SW480 (cell line): ENCODE results near the gene ZNF584.

Experiments
- DNase-seq: peaks from one replicate; pipeline ENCODE4 v3.0.0-alpha.2; 2016; ENCODE audit warnings: low spot score

ZNF584 gene

DNA sequence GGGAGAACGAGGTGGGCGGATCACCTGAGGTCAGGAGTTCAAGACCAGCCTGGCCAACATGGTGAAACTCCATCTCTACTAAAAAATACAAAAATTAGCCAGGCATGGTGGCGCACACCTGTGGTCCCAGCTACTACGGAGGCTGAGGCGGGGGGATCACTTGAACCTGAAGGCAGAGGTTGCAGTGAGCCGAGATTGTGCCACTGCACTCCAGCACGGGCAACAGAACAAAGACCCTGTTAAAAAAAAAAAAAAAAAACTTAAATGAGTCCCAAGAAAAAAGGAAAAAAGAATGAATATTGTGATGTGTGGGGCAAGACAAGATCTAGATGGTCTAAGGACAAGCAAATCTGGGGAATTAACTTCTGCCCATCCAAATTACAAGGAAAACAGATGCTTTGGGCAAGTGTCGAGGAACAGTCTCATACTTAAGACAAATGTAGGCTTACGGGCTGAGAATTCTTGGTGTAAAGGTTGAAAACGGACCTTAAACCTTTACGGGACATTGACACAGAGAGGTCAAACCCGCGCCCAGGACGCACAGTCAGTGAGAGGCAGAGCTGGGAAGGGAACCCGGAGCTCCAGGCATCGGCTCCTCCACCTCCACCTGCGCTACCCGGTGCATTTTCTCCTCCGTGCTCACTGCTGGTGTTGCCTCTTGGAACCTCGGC, 57.8 kb downstream of the ZNF584 start:
- DNase-seq: no peak

DNA sequence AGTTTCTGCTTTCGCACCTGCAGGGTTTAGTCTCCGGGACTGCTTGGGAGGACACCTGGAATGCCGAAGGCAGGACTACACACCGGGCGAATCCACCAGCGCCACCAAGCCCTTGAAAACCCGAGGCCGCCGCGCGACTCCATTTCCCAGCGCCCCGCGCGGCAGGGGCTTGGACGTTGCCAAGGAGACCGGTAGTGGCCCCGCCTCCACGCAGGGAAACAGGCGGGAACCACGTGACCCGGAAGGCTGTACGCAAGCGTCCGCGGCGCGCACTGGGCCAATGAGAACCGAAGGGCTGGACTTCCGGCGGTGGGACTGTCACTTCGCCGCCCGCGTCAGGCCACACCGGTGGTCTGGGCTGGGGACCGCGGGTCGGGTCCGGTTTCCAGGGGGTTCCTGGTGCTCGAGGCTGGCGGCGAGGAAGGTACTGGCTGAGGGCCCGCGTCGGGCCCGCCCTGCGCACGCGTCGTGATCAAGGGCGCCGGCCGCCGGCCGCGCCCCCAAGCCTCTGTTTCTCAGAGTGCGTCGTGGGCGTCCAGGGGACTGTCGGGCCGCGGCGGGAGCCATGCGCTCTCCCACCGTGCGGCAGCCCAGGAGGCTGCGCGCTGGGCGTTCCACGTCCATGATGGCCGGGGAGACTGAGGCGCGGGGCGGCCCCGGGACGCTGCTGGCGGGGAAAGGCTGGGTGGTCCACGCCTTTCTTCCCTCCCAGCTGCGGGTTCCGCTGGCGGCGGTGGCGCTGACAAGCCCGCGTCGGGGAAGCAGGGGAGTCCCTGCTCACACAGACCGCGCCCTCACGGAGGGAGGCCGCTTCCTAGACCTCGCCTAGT, 58.5 kb downstream of the ZNF584 start, which contains the start of gene ZNF324:
ZNF324 (plus strand) TSS at position 321 of the 830 bp plus-strand sequence. CDS start 2,106 bp downstream, outside the sequence.
- peak; percentile 98 for DNase-seq
